Activated naive CD8-positive, alpha-beta T cell treated with anti-CD3 and anti-CD28 coated beads, Interleukin-2, amount 10 ng/mL, durations not matched to agents 7 days and 5 days (primary cell): ENCODE measurements around the gene ISM2. TPM values are rescaled to one million over a fixed set of nuclear protein-coding genes. Genes with fewer than 3 reads are reported as not detected.
"Not testable (repeated sequence)": the region's sequence is repeated elsewhere in the genome, so short reads cannot be mapped to it uniquely, and the experiment has no call there.

Source experiments
- ATAC-seq: fragments of 150-1000 bp; cut with Tn5 transposase; one replicate; pipeline ENCODE4 v1.10.0; 2021; ENCODE audit warnings: low read depth, moderate library complexity
- POLR2A ChIA-PET: fragments of 350-600 bp; sonication (Branson Sonifier 250); formaldehyde crosslinking; loops from one replicate; lab custom pipeline; 2021; ENCODE audit warnings: antibody characterized with exemption; lab: Charles Lee
- DNase-seq: peaks from one replicate; pipeline ENCODE4 v3.0.0; 2021
- H3K27ac Mint-ChIP-seq: one replicate; pipeline ENCODE4 v1.8.0; 2022; ENCODE audit warnings: mild to moderate bottlenecking, mixed read lengths
- H3K27me3 Mint-ChIP-seq: one replicate; pipeline ENCODE4 v1.8.0; 2022; ENCODE audit warnings: mild to moderate bottlenecking, moderate library complexity, mixed read lengths
- H3K36me3 Mint-ChIP-seq: one replicate; pipeline ENCODE4 v1.8.0; 2021; ENCODE audit warnings: mild to moderate bottlenecking, mixed read lengths
- H3K4me1 Mint-ChIP-seq: one replicate; pipeline ENCODE4 v1.8.0; 2021; ENCODE audit warnings: mixed read lengths
- H3K4me3 Mint-ChIP-seq: one replicate; pipeline ENCODE4 v1.8.0; 2022; ENCODE audit warnings: mild to moderate bottlenecking, moderate library complexity, mixed read lengths
- H3K9me3 Mint-ChIP-seq: one replicate; pipeline ENCODE4 v1.8.0; 2021; ENCODE audit warnings: mixed read lengths
- total RNA-seq, 2 experiments: library from RNA; stranded (reverse); gene quantifications; one replicate each; pipeline ENCODE4 v1.2.3, GENCODE V29; 2021

The ISM2 gene
- under 1 TPM in 1 of 2 experiments, not detected in 1; 0.64 TPM for total RNA-seq

DNA sequence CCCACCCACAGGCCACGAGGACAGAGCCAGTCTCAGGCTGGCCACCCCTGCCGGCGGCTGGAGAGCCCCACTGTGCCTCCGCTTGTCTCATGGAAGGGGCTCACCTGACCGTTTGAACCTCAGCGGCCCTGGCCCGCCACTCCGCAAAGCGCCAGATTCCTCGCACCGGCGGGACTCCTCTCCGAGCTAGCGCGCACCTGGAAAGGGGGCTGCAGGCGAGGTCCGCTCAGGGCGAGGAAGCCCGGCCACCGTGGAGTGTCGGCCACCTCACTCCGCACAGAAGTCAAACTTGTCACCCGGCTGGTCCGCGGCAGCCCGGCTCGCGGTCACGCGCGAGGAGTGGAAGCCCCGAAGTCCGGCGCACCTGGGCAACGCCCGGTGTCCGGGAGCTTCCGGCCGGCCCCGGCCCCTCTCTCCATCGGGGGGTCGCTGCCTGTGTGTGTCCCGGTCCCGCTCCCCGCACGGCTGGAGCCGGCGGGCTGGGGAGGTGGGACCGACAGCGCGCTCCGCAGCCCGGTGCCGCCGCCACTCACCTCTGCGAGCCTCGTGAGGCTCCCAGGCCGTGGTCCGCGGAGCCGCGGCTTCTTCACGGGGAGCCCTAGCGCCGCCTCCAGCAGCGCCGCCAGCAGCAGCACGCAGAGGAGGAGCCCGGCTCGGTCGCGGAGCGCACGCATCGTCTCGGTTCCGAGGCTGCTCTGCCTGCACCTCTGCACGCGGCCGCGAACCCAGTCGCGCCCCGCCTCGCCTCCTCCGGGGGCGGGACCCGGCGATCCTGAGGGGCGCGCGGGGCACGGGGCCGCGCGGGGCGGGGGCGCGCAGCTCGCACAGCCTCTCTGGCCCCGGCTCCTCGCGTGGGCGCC, at the start of gene ISM2:
TSS of gene ISM2 (minus strand) at position 697 of the 860 bp plus-strand sequence. CDS start at position 674, 23 bp downstream.
- no peak within 1 kb of the TSS for H3K27ac Mint-ChIP-seq
- H3K4me3 Mint-ChIP-seq: peak within 1 kb of the TSS; percentile 54
- POLR2A ChIA-PET: no interaction called here
- H3K4me1 Mint-ChIP-seq: peaks cover 3% of the 10 kb centered on the region
- H3K36me3 Mint-ChIP-seq: no peaks in the 10 kb centered on the region
- peak; percentile 91 for ATAC-seq
- H3K27me3 Mint-ChIP-seq: peaks cover 48% of the 10 kb centered on the region
- H3K9me3 Mint-ChIP-seq: peaks cover 1% of the 10 kb centered on the region
- DNase-seq: peak; percentile 65

DNA sequence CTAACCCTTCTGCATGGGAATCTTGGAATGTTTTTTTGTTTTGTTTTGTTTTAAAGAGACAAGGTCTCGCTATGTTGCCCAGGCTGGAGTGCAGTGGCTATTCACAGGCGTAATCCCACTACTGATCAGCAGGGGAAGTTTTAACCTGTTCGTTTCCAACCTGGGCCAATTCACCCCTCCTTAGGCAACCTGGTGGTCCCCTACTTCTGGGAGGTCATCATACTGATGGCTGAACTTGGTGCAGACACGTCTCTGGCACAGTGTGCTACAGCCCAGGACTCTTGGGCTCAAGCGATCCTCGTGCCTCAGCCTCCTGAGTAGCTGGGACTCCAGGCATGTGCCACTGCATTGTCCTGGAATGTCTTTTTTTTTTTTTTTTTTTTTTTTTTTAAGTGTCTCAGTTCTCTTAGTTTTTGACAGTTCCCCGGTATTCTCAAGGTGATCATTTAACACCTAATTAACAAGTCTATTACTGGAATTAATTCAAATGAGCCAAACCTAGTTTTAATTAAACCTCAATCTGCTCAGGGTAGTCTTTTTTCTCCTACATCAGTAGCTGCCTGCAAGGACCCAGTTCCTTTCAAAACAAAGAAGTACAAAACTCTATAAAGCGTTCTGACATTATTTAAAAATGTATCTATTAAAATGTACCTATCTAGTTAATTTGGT, 49.0 kb upstream of the ISM2 start:
- H3K27me3 Mint-ChIP-seq: no peaks in the 10 kb centered on the region
- H3K27ac Mint-ChIP-seq: no peak overlapping the region
- DNase-seq (no peak), ATAC-seq (no peak)
- peaks cover 16% of the 10 kb centered on the region for H3K4me1 Mint-ChIP-seq
- H3K4me3 Mint-ChIP-seq: no peak overlapping the region
- POLR2A ChIA-PET: no interaction called here
- no peaks in the 10 kb centered on the region for H3K9me3 Mint-ChIP-seq
- H3K36me3 Mint-ChIP-seq: peaks cover 27% of the 10 kb centered on the region

DNA sequence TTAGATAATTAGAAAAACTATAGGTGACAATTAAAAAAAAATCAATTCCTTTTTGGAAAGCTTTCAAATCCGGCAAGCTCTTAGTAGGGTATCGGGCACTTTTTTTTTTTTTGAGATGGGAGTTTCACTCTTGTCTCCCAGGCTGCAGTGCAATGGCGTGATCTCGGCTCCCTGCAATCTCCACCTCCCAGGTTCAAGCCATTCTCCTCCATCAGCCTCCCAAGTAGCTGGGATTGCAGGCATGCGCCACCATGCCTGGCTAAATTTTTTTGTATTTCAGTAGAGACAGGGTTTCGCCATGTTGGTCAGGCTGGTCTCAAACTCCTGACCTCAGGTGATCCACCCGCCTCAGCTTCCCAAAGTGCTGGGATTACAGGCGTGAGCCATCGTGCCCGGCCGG, 46.6 kb upstream of the ISM2 start:
- H3K4me1 Mint-ChIP-seq: peaks cover 16% of the 10 kb centered on the region
- peaks cover 24% of the 10 kb centered on the region for H3K36me3 Mint-ChIP-seq
- POLR2A ChIA-PET, H3K27me3 Mint-ChIP-seq, H3K27ac Mint-ChIP-seq, ATAC-seq, H3K4me3 Mint-ChIP-seq, H3K9me3 Mint-ChIP-seq, DNase-seq: not testable (repeated sequence)

DNA sequence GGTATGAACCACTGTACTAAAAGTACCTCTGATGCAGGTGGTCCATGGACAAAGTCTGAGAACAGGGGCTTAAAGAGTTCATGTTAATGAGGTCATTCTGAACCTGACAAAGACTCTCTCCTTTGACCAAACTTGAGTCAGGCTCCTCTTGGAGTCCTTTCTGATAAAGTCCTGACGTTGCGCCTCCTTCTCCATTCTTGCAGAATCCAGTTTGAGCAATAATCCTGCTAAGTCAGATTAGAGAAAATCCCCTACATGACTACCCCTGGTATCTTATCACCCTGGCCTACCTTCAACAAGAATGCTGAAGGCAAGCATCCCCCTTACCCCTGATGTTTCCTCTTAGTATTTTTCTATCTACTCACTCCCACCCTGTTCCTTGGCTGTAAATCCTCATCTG, 46.0 kb upstream of the ISM2 start:
- Mint-ChIP-seq H3K27me3 (no peaks in the 10 kb centered on the region), H3K4me1 (peaks cover 16% of the 10 kb centered on the region), H3K9me3 (no peaks in the 10 kb centered on the region), H3K36me3 (peaks cover 21% of the 10 kb centered on the region), H3K27ac (peak overlapping the region; percentile 19), H3K4me3 (no peak overlapping the region)
- DNase-seq (no peak), ATAC-seq (no peak)
- POLR2A ChIA-PET: interaction anchor here (0.6 kb wide), 1 partner anchor 126 kb away, joined by 3 read pairs; no protein-coding TSS in a partner anchor

DNA sequence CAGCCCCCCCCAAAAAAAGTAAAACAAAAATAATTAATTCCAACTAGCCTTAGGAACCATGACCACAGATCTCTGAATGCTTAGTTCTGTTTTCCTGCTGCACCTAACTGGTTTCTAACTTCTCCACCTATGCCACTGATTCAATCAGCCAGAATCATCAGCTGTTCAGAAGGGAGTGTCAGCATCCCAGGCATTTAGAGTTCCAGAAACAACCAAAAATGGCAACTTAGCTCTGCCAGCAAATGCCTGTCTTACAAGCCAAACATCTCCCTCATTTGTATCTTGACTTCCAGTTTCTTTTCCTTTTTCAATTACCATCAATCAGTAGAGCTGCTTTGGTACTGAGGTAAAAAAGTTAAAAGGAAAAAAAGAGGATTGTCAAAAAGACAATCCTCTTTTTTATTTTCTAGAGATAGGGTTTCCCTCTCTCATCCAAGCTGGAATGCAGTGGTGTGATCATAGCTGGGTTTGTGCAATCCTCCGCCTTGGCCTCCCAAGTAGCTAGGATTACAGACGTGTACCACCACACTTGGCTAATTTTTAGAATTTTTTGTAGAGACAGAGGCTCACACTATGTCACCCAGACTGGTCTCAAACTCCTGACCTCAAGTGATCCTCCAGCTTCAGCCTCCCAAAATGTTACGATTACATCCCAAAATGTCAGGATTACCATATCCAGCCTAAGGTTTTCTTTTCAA, 45.2 kb upstream of the ISM2 start:
- no peaks in the 10 kb centered on the region for H3K9me3 Mint-ChIP-seq
- DNase-seq: no peak
- H3K4me3 Mint-ChIP-seq: no peak overlapping the region
- ATAC-seq: no peak
- POLR2A ChIA-PET: interaction anchor here (0.6 kb wide), 1 partner anchor 127 kb away, joined by 3 read pairs; no protein-coding TSS in a partner anchor
- no peaks in the 10 kb centered on the region for H3K27me3 Mint-ChIP-seq
- H3K4me1 Mint-ChIP-seq: peaks cover 16% of the 10 kb centered on the region
- H3K27ac Mint-ChIP-seq: no peak overlapping the region
- H3K36me3 Mint-ChIP-seq: peaks cover 21% of the 10 kb centered on the region

DNA sequence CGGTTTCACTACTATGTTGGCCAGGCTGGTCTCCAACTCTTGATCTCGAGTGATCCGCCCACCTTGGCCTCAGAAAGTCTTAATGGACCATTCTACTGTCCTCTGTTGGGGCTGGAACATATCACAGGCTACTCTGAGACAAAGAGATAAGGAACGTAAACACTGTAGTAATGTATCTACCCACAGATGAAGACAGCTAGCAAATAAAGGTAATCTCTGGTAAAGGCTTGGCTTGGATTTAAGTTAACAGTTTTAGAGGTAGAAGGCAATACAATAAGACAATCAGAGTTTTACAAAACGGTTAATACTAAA, 44.6 kb upstream of the ISM2 start:
- Mint-ChIP-seq H3K4me3 (no peak overlapping the region), H3K27me3 (no peaks in the 10 kb centered on the region), H3K27ac (no peak overlapping the region), H3K4me1 (peaks cover 17% of the 10 kb centered on the region), H3K9me3 (no peaks in the 10 kb centered on the region), H3K36me3 (peaks cover 18% of the 10 kb centered on the region)
- POLR2A ChIA-PET: no interaction called here
- no peak for ATAC-seq
- no peak for DNase-seq

DNA sequence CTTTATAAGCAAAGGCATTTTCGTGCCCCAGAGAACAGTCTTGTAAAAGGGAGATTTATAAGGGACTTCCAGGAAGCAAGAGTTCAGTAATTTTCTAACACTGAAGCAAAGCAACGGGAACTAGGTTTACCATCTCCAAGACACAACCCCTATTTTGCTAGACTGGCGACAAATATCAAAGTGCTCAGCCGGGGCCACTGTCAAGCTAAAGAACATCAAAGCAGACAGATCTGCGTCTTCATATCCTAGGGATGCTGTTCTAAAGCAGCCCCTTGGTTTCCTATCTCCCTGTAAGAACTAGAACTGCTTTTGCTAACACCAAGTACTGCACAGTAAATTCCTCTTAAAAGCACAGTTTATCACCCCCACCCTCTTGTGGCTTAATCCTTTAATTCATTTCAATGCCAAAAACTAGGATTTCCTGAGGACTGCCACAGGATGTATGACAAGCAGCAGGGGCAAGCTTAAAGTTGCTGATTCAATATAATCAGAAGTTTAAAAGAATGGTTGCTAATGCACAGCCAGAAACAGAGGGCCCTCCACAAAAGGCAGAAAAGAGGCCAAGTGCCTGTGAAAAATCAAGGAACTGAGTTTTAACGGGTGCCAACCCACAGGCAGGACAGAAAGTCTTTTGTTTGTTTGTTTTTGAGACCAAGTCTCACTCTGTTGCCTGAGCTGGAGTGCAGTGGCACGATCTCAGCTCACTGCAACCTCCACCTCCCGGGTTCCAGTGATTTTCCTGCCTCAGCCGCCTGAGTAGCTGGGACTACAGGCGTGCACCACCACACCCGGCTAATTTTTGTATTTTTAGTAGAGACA, 44.0 kb upstream of the ISM2 start:
- POLR2A ChIA-PET: no interaction called here
- peaks cover 20% of the 10 kb centered on the region for H3K4me1 Mint-ChIP-seq
- no peaks in the 10 kb centered on the region for H3K9me3 Mint-ChIP-seq
- DNase-seq: no peak
- no peaks in the 10 kb centered on the region for H3K27me3 Mint-ChIP-seq
- H3K36me3 Mint-ChIP-seq: peaks cover 19% of the 10 kb centered on the region
- no peak for ATAC-seq
- H3K27ac Mint-ChIP-seq: peak overlapping the region; percentile 41
- no peak overlapping the region for H3K4me3 Mint-ChIP-seq

DNA sequence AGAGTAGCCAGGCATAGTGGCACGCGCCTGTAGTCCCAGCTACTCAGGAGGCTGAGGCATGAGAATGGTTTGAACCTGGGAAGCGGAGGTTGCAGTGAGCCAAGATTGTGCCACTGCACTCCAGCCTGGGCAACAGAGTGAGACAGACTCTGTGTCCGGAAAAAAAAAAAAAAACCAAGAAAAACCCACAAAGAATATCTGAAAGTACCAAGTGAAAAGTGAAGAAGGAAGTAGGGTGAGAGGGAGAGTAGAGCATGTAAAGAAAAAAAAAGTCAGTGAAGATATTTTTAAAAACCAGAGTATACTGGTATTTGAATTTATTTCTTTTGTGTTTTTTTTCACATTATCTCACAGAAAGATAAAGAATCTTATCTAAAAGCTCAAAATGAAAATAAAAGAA, 43.3 kb upstream of the ISM2 start:
- Mint-ChIP-seq H3K36me3 (peaks cover 19% of the 10 kb centered on the region), H3K27me3 (no peaks in the 10 kb centered on the region), H3K9me3 (no peaks in the 10 kb centered on the region), H3K4me3 (no peak overlapping the region), H3K4me1 (peaks cover 20% of the 10 kb centered on the region), H3K27ac (no peak overlapping the region)
- ATAC-seq: no peak
- DNase-seq: no peak
- POLR2A ChIA-PET: no interaction called here

DNA sequence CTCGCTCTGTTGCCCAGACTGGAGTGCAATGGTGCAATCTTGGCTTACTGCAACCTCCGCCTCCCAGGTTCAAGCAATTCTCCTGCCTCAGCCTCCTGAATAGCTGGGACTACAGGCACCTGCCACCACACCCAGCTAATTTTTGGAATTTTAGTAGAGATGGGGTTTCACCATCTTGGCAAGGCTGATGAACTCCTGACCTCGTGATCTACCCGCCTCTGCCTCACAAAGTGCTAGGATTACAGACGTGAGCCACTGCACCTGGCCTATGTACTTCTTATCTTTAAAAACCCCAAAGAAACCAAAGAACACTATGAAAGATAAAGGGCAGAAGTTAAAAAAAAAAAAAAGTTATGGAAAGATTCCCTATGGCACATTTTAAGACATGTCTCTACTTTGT, 38.3 kb upstream of the ISM2 start:
- H3K4me1 Mint-ChIP-seq, POLR2A ChIA-PET, DNase-seq, H3K27me3 Mint-ChIP-seq, ATAC-seq, H3K9me3 Mint-ChIP-seq, H3K4me3 Mint-ChIP-seq, H3K27ac Mint-ChIP-seq: not testable (repeated sequence)
- H3K36me3 Mint-ChIP-seq: peaks cover 30% of the 10 kb centered on the region

DNA sequence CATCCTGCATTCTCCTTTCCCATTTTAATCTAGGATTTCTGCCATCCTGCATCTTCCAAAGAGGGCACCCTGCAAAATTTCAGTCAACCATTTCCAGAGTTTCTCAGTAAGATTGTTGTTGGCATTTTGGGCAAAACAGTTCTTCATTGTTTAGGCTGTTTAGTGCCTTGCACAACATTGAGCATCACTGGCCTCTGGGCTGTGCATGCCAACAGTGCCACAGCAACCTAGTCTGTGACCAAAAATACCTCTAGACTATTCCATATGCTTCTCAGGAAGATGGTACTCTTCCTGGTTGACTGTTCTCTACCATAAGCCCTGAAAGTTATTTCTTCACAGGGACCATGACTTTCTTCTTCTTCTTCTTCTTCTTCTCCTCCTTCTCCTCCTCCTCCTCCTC, 32.5 kb upstream of the ISM2 start:
- peaks cover 14% of the 10 kb centered on the region for H3K4me1 Mint-ChIP-seq
- no peak overlapping the region for H3K27ac Mint-ChIP-seq
- no peak overlapping the region for H3K4me3 Mint-ChIP-seq
- POLR2A ChIA-PET: no interaction called here
- no peaks in the 10 kb centered on the region for H3K27me3 Mint-ChIP-seq
- no peak for ATAC-seq
- no peaks in the 10 kb centered on the region for H3K9me3 Mint-ChIP-seq
- DNase-seq: no peak
- peaks cover 37% of the 10 kb centered on the region for H3K36me3 Mint-ChIP-seq

DNA sequence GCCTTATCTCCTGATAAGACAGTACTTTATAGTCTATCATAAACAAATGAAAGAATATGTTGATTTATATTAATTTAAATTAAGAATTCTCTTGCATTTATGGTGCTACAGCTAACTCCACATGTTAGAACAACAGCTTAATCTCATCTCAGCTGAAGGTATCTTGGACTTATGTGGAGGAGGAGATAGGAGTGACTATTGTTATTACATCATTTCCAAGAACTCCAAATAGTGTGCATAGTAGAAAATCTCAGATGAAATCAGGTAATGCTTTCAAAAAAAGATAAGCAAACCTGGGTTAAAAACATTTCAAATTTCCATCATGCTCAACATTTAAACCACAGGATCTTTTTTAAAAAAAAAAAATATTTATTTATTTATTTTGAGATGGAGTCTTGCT, 31.3 kb upstream of the ISM2 start:
- ATAC-seq: no peak
- no peak for DNase-seq
- Mint-ChIP-seq H3K27ac (no peak overlapping the region), H3K4me1 (peaks cover 14% of the 10 kb centered on the region), H3K9me3 (no peaks in the 10 kb centered on the region), H3K4me3 (no peak overlapping the region), H3K36me3 (peaks cover 29% of the 10 kb centered on the region), H3K27me3 (no peaks in the 10 kb centered on the region)
- POLR2A ChIA-PET: no interaction called here

DNA sequence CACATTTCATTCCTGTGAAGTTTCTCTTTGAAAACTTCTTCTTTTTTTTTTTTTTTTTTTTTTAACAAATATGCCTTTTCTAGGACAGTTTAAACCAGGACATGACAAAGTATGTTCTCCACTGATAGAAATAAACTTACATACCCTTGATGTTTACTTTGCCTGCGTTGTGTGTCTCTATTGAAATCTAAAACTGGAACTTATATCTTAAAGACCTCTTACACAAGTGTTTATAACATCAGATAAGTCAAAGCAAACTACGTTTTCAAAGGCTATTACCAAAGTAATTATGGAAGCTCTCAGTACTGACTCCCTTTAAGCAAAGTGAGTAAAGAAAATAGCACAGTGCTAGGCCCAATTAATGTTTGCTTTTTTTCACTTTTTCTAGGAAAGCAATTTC, 30.6 kb upstream of the ISM2 start:
- no peaks in the 10 kb centered on the region for H3K9me3 Mint-ChIP-seq
- peaks cover 16% of the 10 kb centered on the region for H3K4me1 Mint-ChIP-seq
- peaks cover 28% of the 10 kb centered on the region for H3K36me3 Mint-ChIP-seq
- no peak overlapping the region for H3K27ac Mint-ChIP-seq
- no peak overlapping the region for H3K4me3 Mint-ChIP-seq
- H3K27me3 Mint-ChIP-seq: no peaks in the 10 kb centered on the region
- ATAC-seq: no peak
- POLR2A ChIA-PET: no interaction called here
- DNase-seq: no peak

DNA sequence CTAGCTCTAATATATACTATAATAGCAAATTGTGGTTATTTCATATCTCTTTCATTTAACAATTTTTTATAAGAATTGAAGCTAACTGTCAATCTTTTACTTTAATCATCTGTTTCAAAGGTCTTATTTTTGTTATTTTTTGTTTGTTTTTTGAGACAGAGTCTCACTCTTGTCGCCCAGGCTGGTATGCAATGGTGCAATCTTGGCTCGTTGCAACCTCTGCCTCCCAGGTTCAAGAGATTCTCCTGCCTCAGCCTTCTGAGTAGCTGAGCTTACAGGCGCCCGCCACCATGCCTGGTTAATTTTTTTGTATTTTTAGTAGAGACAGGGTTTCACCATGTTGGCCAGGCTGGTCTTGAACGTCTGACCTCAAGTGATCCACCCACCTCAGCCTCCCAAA, 30.1 kb upstream of the ISM2 start:
- Mint-ChIP-seq H3K4me1 (peaks cover 16% of the 10 kb centered on the region), H3K36me3 (peaks cover 27% of the 10 kb centered on the region)
- H3K27me3 Mint-ChIP-seq, H3K9me3 Mint-ChIP-seq, ATAC-seq, POLR2A ChIA-PET, H3K27ac Mint-ChIP-seq, DNase-seq, H3K4me3 Mint-ChIP-seq: not testable (repeated sequence)
